Astrocyte of the hippocampus (primary cell): ENCODE results near the gene MALT1.
"Not testable (repeated sequence)": the region's sequence is repeated elsewhere in the genome, so short reads cannot be mapped to it uniquely, and the experiment has no call there.

ENCODE experiments used
- DNase-seq: peaks from one replicate; pipeline ENCODE4 v3.0.0; 2011; ENCODE audit warnings: low read depth, low spot score

MALT1 gene

GRCh38 chr18:58733866-58734265, 62.6 kb downstream of the MALT1 start:
- DNase-seq = no peak

GRCh38 chr18:58738322-58738721, 67.1 kb downstream of the MALT1 start:
- no peak for DNase-seq

- no peak for DNase-seq
Observed at GRCh38 chr18:58745914-58746313, 74.6 kb downstream of the MALT1 start.

GRCh38 chr18:58748899-58749595, 77.8 kb downstream of the MALT1 start:
- DNase-seq = no peak

GRCh38 chr18:58753976-58754375, 82.7 kb downstream of the MALT1 start:
- no peak for DNase-seq

GRCh38 chr18:58754544-58755068, 83.3 kb downstream of the MALT1 start:
- peak; percentile 45 for DNase-seq

- no peak for DNase-seq
Observed at GRCh38 chr18:58755304-58756010, 84.2 kb downstream of the MALT1 start.

- no peak for DNase-seq
Observed at GRCh38 chr18:58756148-58756547, 84.9 kb downstream of the MALT1 start.

- no peak for DNase-seq
Observed at GRCh38 chr18:58756596-58757240, 85.5 kb downstream of the MALT1 start.

GRCh38 chr18:58757351-58757750, 86.1 kb downstream of the MALT1 start:
- not testable (repeated sequence) for DNase-seq

GRCh38 chr18:58758046-58758445, 86.8 kb downstream of the MALT1 start:
- DNase-seq = no peak

GRCh38 chr18:58758606-58759005, 87.3 kb downstream of the MALT1 start:
- DNase-seq = no peak

- DNase-seq = no peak
Observed at GRCh38 chr18:58761241-58761969, 90.1 kb downstream of the MALT1 start.

GRCh38 chr18:58761970-58762780, 90.9 kb downstream of the MALT1 start:
- no peak for DNase-seq

GRCh38 chr18:58762781-58763171, 91.5 kb downstream of the MALT1 start:
- no peak for DNase-seq

GRCh38 chr18:58766164-58766563, 94.9 kb downstream of the MALT1 start:
- no peak for DNase-seq

- no peak for DNase-seq
Observed at GRCh38 chr18:58766946-58767345, 95.7 kb downstream of the MALT1 start.

- peak; percentile 88 for DNase-seq
Observed at GRCh38 chr18:58768293-58768974, 97.2 kb downstream of the MALT1 start.

- no peak for DNase-seq
Observed at GRCh38 chr18:58769321-58769720, 98.1 kb downstream of the MALT1 start.

GRCh38 chr18:58770601-58771000, 99.3 kb downstream of the MALT1 start:
- no peak for DNase-seq
